GM18951 (cell line): ENCODE data around the gene CADPS2.
"Not testable (repeated sequence)": the region's sequence is repeated elsewhere in the genome, so short reads cannot be mapped to it uniquely, and the experiment has no call there.

ENCODE experiments used
- POLR2A ChIP-seq: IDR thresholded peaks from 4 replicates; pipeline ENCODE4 v1.6.1; 2011; ENCODE audit warnings: mild to moderate bottlenecking; ENCODE audit not compliant: insufficient read length, insufficient read depth; ENCODE audit errors: extremely low read depth
- in situ Hi-C: fragments of 300-500 bp; cut with MboI; formaldehyde crosslinking; loops from one replicate; pipeline ENCODE4 v1.12.0; 2022; ENCODE audit warnings: low sequenced_read_pairs, mixed read lengths, inconsistent platforms; ENCODE audit not compliant: unreplicated experiment

Gene CADPS2

DNA sequence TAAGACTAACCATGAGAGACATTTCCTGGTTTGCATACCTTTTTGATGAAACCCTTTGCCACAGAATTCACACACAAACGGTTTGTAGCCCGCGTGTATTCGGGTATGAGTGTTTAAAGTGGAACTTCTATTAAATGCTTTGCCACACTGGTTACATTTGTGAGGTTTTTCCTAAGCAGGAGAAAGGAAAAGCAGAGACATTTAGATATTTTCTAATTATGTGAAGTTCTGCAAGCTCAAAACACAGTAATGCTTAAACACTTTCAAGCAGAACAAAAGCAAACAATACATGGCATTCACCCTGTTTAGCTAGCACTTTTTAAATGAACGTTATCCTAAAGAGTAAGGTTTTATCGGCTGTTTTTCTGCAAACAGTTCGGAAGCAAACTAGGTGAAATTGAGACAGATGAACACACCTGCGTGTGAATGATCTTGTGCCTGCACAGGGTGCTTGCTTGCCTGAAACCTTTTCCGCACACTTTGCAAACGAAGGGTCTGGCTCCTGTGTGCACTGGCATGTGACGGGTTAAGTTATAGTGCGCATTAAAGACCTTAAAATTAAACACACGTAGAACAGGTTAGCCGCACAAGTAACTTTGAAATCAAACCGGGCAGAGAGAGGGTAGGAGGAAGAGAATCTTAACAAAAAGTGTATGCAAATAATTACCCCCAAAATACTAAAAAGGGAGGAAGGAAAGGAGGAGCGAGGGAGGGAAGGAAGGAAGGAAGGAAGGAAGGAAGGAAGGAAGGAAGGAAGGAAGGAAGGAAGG lies 583.3 kb downstream of the CADPS2 start:
- in situ Hi-C loops: no loop called here
- no peak for TF ChIP-seq POLR2A

DNA sequence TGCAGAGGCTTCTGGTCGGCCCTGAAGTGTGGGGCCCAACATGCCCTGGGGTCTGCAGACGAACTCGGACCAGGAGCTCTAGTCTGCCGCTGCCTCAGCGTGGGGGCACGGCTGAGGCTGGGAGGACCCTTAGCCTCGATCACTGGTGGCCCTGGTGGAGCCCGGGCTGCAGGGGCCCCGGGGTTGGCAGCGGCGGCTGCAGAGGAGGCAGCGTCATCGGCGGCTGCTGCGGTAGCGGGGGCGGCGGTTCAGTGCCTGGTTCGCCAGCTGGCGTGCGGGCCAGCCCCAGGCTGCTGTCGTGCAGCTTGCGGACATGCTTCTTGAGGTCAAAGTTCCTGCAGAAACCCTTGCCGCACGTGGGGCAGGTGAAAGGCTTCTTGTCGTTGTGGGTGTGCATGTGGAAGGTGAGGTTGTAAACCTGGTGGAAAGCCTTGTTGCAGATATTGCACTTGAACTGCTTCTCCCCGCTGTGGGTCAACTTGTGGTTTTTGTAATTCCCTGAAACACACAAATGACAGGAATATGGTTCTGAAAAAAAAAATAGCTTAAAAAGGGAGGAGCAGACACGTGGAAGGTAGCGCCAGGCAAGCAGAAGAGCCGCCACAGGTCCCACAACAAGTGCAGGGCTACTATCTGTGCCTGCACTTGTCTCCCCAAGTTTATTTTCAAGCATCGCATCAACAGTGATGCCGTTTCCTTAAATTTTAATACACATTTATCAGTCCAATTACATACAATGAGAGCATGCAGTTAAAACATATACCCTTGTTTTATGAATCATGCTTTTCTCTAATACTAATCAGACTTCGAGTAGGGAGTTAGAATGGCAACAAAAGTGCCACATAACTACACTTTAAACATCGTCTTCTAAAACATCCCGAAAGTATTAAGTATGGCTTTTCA lies 584.2 kb downstream of the CADPS2 start:
- in situ Hi-C loops: no loop called here
- TF ChIP-seq POLR2A: no peak

- in situ Hi-C loops: no loop called here
- TF ChIP-seq POLR2A: no peak
Observed at GRCh38 chr7:122300956-122301833, 585.1 kb downstream of the CADPS2 start.

- no peak for TF ChIP-seq POLR2A
- in situ Hi-C loops: no loop called here
Observed at GRCh38 chr7:122300211-122300932, 585.9 kb downstream of the CADPS2 start.

- no peak for TF ChIP-seq POLR2A
- in situ Hi-C loops: no loop called here
Observed at GRCh38 chr7:122299624-122300210, 586.5 kb downstream of the CADPS2 start.

GRCh38 chr7:122298618-122299017 lies 587.6 kb downstream of the CADPS2 start:
- TF ChIP-seq POLR2A: no peak
- in situ Hi-C loops: no loop called here

- in situ Hi-C loops: no loop called here
Observed at GRCh38 chr7:122298131-122298530, 588.1 kb downstream of the CADPS2 start.

DNA sequence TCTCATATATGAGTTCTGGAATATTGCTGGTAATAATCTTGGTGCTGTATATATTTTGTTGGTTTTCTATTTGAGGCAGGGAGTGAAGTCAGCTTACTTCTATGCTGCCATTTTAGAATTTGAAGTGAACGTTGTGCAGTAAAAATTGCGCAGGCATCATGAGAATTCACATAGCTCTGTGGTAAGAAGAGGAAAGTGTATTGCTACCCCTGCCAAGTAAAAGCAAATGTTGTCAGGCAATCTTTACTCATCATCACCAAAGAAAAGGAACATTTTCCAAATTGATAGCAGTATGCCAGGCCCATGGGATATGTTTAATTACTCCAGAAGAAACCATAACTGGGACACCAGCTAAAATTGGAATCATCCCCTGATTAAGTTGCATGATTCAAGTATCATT lies 595.1 kb downstream of the CADPS2 start:
- no peak for TF ChIP-seq POLR2A
- in situ Hi-C loops: no loop called here

More at GRCh38 chr7:122298131-122298530, 588.1 kb downstream of the CADPS2 start:
- TF ChIP-seq POLR2A: no peak

DNA sequence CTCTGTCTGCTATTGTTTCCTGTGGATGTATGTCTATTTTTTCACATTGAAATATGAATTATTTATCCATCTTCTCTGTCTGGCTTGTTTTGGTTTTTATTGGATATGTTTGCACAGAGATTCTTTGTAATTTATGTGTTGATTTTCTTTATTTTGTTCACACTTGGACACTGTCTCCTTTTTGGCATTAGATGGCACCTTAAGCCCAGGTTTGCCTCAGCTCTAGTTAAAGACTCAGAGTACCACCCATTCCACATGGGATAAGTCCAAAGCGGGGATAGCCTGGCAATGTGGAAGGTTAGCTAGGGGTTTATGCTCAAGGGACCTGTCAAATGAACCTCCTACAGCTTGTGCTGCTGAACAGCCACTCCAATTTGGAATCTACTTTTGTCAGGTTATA lies 595.8 kb downstream of the CADPS2 start:
- in situ Hi-C loops: no loop called here
- no peak for TF ChIP-seq POLR2A

GRCh38 chr7:122289426-122289825 lies 596.8 kb downstream of the CADPS2 start:
- in situ Hi-C loops: no loop called here
- no peak for TF ChIP-seq POLR2A

DNA sequence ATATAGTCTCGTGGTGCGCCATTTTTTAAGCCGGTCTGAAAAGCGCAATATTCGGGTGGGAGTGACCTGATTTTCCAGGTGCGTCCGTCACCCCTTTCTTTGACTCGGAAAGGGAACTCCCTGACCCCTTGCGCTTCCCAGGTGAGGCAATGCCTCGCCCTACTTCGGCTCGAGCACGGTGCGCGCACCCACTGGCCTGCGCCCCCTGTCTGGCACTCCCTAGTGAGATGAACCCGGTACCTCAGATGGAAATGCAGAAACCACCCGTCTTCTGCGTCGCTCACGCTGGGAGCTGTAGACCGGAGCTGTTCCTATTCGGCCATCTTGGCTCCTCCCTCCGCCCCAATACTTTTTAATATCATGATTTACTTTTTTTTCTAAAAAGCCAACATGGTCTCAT lies 601.7 kb downstream of the CADPS2 start:
- in situ Hi-C loops: not testable (repeated sequence)

DNA sequence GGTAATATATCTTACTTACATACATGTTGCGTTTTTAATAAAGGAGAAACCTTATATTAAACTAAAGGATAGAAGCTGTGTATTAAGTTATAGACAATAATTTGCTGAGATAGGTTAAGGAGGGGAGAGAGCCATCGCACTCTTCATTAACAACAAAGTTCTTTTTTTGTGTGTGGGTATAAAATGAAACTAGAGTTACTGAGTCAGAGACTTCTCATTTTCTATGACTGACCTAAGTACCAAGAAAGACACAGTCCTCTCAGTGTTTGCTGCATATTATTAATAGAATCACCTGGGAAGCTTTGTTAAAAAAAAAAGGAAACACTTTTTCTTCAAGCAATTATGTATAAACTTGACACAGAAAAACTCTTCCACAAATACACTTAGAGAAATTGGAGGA lies 613.1 kb downstream of the CADPS2 start:
- no peak for TF ChIP-seq POLR2A
- in situ Hi-C loops: no loop called here

DNA sequence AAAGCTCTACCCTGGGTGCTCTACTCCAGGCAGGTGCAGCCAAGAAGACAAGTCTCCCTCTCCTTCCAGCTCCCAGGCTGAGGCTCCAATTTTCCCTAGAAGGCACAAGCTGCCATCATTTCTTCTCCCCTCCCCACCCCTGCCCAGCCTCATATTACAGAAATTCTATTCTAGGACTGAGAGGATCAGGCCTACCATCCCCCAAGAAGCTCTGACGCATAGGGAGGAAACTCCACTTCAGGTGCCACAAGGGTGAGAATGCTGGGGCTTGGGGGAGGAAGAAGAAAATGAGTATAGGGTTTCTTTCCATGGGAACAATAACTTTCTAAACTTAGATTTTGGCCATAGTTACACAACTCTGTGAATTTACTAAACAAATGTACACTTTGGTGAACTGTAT lies 617.0 kb downstream of the CADPS2 start:
- in situ Hi-C loops: no loop called here
- TF ChIP-seq POLR2A: no peak
